HG03039 (cell line): ENCODE results near the gene RGS12.

ENCODE experiments used
- ATAC-seq: cut with Tn5 transposase; IDR thresholded peaks from one replicate; pipeline ENCODE4 v1.9.1; 2021; ENCODE audit warnings: mild to moderate bottlenecking, moderate library complexity; ENCODE audit not compliant: unreplicated experiment

RGS12 gene

DNA sequence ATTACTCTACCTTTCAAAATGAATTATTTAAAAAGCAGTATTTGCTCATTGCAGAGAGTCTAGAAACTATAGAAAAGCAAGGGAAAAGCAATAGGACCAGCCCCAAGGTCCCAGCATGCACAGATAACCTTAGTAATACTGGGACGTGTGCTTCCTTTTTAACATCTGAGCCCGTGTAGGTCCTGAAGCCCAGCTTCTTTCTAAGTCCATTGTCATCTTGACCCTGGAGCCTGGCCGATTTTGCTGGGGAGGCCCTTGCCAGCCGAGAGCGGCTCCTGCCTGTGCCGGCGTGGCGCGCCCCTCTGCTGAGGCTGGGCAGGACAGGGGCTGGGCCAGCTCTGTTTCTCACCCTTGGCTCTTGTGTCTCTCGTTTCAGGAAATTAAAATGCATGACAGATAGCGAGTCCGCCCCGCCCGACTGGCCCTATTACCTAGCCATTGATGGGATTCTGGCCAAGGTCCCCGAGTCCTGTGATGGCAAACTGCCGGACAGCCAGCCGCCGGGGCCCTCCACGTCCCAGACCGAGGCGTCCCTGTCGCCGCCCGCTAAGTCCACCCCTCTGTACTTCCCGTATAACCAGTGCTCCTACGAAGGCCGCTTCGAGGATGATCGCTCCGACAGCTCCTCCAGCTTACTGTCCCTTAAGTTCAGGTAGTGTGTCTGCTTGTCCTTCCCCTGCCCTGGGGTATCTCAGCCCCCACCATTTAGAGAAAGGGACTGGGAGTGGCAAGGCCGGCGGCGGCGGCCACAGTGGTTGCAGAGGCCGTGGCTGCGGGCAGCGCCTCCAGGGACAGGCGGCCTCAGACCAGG is 39.8 kb upstream of the RGS12 start:
- ATAC-seq, result no peak

DNA sequence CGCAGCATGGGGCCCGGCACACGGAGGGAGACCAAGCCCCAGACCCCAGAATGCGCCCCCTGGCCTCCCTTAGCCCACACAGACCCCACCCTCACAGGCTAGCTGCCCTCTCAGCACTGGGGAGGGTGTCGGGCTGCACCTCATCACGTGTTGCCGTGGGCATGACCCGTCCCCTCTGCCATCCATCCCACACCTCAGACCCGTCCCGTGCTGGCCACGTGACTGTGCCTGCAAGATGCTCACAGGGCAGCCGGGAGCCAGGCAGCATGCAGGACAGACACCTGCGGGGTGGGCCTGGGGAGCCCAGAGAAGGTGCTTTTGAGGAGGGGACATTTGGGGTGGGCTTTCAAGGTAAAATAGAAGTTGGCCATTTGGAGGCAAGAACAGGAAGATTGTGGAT is 39.0 kb upstream of the RGS12 start:
- no peak for ATAC-seq

DNA sequence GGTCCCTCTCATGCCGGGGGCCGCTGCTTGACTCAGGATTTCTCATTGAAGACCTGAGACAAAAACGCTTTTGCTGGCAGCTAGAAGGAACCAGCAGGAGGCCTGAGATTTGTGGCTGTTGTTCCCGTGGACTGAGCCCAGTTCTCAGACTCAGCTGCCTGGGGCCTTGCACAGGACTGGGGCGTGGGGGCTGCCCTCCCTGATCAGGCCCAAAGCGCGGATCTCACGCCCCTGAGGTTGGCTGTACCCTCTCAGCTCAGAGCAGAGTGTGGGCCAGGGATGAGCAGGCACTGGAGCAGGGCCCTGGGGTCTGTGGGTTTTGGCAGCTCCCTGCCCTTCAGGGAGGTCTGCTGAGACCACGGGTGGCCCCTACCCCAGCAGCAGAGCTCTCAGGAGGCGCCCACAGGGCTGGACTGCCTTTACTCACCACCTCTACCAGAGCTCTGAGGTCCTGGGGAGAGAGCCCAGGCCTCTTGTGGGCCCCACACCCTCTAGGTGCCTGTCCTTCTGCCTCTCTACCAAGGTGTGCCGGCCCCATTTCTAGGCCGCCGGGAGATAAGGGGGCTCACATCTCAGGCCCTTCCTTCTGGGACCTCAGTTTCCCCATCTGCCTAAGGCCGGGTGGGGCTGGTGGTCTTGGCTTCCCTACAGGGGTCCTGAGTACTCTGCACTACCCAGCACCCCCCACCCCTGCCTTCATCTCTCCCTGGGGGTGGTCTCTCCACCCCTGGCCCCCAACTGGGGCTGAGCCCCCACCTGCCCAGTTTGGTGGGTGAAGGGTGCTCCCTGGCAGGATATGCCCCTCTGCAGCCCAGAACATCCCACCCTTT is 38.3 kb upstream of the RGS12 start:
- no peak for ATAC-seq

- ATAC-seq, result no peak
Measured at GRCh38 chr4:3255611-3256186, 37.1 kb upstream of the RGS12 start.

DNA sequence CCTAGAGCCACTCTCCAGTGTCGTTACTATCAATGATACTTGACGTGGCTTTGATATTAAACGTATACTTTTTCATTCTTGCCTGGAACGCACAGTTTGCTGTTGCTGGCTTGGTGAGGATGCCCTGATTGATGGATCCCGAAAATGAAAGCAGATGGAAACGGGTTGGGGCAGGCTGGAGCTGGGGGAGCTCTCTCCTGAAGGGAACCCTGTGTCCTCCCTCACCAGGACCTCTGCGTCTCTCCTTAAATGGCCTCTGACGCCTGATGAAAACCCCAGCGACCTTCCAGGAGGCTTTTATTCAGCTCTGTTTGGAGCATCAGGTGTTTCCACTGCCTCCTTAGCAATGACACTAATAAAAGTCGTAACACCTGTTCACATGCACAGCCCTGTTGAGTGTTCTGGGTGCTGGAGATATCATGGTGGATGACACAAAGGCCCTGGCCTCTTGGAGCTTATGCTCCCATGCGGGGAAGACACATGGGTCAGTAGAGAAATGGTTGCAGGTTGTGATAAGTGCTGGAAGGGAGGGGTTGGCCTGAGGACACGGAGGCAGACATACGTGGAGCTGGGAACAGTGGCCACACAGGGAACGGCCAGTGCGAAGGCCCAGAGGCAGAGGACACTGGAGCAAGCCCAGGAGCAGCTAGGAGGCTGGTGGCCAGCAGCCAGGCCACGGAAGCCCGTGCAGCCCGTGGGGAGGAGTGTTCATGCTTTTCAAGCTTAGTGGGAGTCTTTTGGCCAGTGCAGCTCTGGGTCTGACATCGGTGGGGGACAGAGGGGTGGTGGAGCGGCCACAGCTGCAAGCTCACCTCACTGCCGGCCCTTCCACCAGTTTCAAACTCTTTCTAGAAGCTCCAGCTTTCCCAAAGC is 36.4 kb upstream of the RGS12 start:
- no peak for ATAC-seq

GRCh38 chr4:3257103-3257555 is 35.7 kb upstream of the RGS12 start:
- ATAC-seq, result no peak

GRCh38 chr4:3257556-3258482 is 35.0 kb upstream of the RGS12 start:
- no peak for ATAC-seq

- ATAC-seq, result no peak
Measured at GRCh38 chr4:3261411-3262207, 31.2 kb upstream of the RGS12 start.

GRCh38 chr4:3262208-3263052 is 30.4 kb upstream of the RGS12 start:
- no peak for ATAC-seq

- ATAC-seq, result no peak
Measured at GRCh38 chr4:3263053-3263875, 29.6 kb upstream of the RGS12 start.

GRCh38 chr4:3263876-3264193 is 29.0 kb upstream of the RGS12 start:
- no peak for ATAC-seq

GRCh38 chr4:3266076-3266475 is 26.7 kb upstream of the RGS12 start:
- no peak for ATAC-seq

DNA sequence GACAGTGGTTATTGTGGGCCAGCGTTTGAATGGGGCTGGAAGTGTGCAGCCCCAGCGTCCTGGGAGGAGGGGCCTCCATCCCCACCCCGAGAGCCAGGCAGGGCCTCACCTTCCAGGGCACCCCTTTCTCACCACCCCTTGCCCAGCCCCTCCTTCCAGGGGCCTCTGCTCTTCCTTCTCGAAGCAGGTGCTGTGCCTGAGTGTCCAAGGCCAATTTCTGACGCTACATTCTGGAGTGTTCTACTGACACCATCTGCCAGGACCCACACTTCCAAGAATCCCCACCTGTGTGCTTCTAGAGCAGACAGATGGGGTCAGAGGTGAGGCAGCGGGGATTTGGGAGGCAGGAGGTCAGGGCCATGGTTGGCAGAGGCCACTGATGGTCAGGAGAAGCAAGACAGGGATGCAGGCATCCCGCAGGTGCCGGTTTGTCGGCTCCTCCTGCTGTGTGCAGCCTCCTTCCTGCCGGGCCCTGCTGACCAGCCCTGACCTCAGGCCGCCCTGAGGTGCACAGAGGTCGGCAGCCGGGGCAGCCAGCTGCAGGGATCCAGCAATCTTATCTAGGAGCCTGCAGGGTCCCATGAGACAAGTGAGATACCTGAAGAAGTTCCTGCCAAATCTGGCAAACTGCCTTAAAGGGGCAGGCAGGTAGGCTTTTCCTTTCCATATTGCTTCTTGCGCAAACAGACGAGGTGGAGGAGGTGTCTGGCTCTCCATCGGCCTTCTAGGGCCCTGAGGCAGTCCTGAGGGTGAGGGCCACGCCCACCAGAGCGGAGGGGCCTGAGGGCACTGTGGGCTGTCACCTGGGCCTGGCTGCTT is 25.0 kb upstream of the RGS12 start:
- no peak for ATAC-seq

GRCh38 chr4:3268395-3269104 is 24.3 kb upstream of the RGS12 start:
- ATAC-seq, result no peak

DNA sequence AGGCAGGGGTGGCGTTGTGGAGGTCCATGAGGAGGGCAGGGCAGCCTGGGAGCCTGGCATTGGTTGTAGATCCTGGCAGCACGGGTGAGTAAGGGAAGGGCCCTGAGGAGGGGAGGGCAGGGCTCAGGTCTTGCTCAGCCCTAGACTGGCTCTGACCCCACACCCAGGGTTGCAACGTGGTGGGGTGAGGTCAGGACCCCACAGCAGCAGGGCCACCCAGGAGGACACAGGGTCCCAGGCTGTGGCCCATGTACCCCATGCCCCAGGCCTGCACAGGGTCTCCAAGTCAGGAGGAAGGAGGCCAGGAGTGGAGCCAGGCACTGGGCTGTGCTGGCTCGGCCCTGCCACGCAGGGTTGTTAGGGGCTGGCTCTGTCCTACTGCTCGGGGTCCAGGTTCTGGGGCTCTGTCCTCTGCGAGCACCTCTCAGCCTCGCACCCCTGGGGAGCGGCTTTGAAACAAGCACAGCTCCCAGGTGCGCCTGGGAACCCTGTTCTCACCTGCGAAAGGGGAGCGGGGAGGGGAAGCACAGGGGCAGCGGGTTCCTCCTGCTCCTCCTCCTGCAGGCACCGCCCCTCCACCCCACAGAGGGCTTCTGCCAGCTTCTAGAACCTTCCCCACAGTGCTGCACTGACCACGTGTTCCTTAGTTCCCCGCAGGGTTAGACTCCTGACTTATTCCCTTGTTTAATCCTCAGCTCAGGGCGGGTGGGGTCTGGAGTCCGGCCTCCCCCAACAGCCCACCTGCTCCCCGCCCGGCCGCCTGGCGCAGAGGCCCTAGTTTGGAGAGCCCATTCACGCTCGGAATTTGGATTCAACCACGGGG is 23.5 kb upstream of the RGS12 start:
- ATAC-seq, result no peak
